Activated gamma-delta T cell (primary cell): ENCODE results near the gene SELENOO.

Experiments
- DNase-seq: peaks from one replicate; lab custom pipeline; 2025; lab: John Stamatoyannopoulos, UW

Gene SELENOO

GRCh38 chr22:50253046-50253915 lies 52.5 kb downstream of the SELENOO start:
- DNase-seq = no peak

GRCh38 chr22:50253941-50254340 lies 53.1 kb downstream of the SELENOO start:
- DNase-seq = no peak

- DNase-seq = no peak
Observed at GRCh38 chr22:50255099-50255498, 54.3 kb downstream of the SELENOO start.

GRCh38 chr22:50255607-50256006 lies 54.8 kb downstream of the SELENOO start:
- DNase-seq = no peak

GRCh38 chr22:50256258-50256862 lies 55.5 kb downstream of the SELENOO start:
- no peak for DNase-seq

GRCh38 chr22:50257041-50257440 lies 56.2 kb downstream of the SELENOO start:
- no peak for DNase-seq

GRCh38 chr22:50257451-50258360 lies 56.9 kb downstream of the SELENOO start:
- DNase-seq = no peak

- DNase-seq = no peak
Observed at GRCh38 chr22:50258361-50259292, 57.8 kb downstream of the SELENOO start.

- DNase-seq = no peak
Observed at GRCh38 chr22:50259302-50259701, 58.5 kb downstream of the SELENOO start.

- DNase-seq = no peak
Observed at GRCh38 chr22:50260434-50260800, 59.6 kb downstream of the SELENOO start.

- no peak for DNase-seq
Observed at GRCh38 chr22:50260801-50261614, 60.2 kb downstream of the SELENOO start.

GRCh38 chr22:50261615-50262459 lies 61.0 kb downstream of the SELENOO start, which contains the start of gene MAPK12:
Gene MAPK12, minus strand, starts transcription at chr22:50261683. Its CDS starts 174 bp downstream, at chr22:50261509.
- DNase-seq = no peak

- DNase-seq = no peak
Observed at GRCh38 chr22:50262460-50262911, 61.7 kb downstream of the SELENOO start.

GRCh38 chr22:50262973-50263617 lies 62.3 kb downstream of the SELENOO start:
- DNase-seq = no peak

- no peak for DNase-seq
Observed at GRCh38 chr22:50264104-50264745, 63.4 kb downstream of the SELENOO start.

- no peak for DNase-seq
Observed at GRCh38 chr22:50264946-50265669, 64.3 kb downstream of the SELENOO start.

GRCh38 chr22:50266994-50267393 lies 66.2 kb downstream of the SELENOO start:
- DNase-seq = no peak
